Trophoblast cell (in vitro differentiated cells and primary cell): ENCODE results near the gene CWF19L1.
"Not testable (repeated sequence)": the region's sequence is repeated elsewhere in the genome, so short reads cannot be mapped to it uniquely, and the experiment has no call there.

Experiments
- DNase-seq, 2 donors: peaks; one replicate each; pipeline ENCODE4 v3.0.0-alpha.2; 2016
- H2AFZ ChIP-seq: 2 replicates; pipeline ENCODE4 v1.6.1; 2013; ENCODE audit warnings: low read length, moderate library complexity, mild to moderate bottlenecking; ENCODE audit not compliant: insufficient read depth, poor library complexity
- H2AK5ac ChIP-seq: 2 replicates; pipeline ENCODE4 v1.6.1; 2013; ENCODE audit warnings: mild to moderate bottlenecking, low read length
- H2BK120ac ChIP-seq: 2 replicates; pipeline ENCODE4 v1.6.1; 2013; ENCODE audit warnings: low read length, mild to moderate bottlenecking, moderate library complexity; ENCODE audit not compliant: insufficient read depth, poor library complexity
- H2BK12ac ChIP-seq: 2 replicates; pipeline ENCODE4 v1.6.1; 2013; ENCODE audit warnings: mild to moderate bottlenecking, low read length, moderate library complexity
- H2BK5ac ChIP-seq: 2 replicates; pipeline ENCODE4 v1.6.1; 2013; ENCODE audit warnings: low read length, low read depth, moderate library complexity, mild to moderate bottlenecking; ENCODE audit not compliant: poor library complexity
- H3K14ac ChIP-seq: 2 replicates; pipeline ENCODE4 v1.6.1; 2013; ENCODE audit warnings: mild to moderate bottlenecking, low read length
- H3K18ac ChIP-seq: 2 replicates; pipeline ENCODE4 v1.6.1; 2013; ENCODE audit warnings: mild to moderate bottlenecking, low read length
- H3K23ac ChIP-seq: 2 replicates; pipeline ENCODE4 v1.6.1; 2013; ENCODE audit warnings: low read length
- H3K27ac ChIP-seq: 2 replicates; pipeline ENCODE4 v1.5.1; 2013; ENCODE audit warnings: low read depth, mild to moderate bottlenecking, inconsistent platforms, low read length, moderate library complexity
- H3K27me3 ChIP-seq: 2 replicates; pipeline ENCODE4 v1.6.1; 2013; ENCODE audit warnings: inconsistent platforms, mild to moderate bottlenecking, low read length, moderate library complexity; ENCODE audit not compliant: insufficient read depth
- H3K36me3 ChIP-seq, 2 experiments: 1 replicate in 1 of 2; 2 replicates in 1 of 2; pipeline ENCODE4 v1.6.1; 2013; ENCODE audit warnings: low read length in 2 of 2, mild to moderate bottlenecking in 2 of 2, moderate library complexity in 1 of 2; ENCODE audit not compliant: insufficient read depth in 2 of 2, control insufficient read depth in 1 of 2
- H3K4ac ChIP-seq: 2 replicates; pipeline ENCODE4 v1.6.1; 2013; ENCODE audit warnings: low read depth, mild to moderate bottlenecking, low read length, moderate library complexity
- H3K4me1 ChIP-seq, 2 experiments: 1 replicate in 1 of 2; 2 replicates in 1 of 2; pipeline ENCODE4 v1.6.1; 2013; ENCODE audit warnings: low read length in 2 of 2, mild to moderate bottlenecking in 2 of 2, moderate library complexity in 1 of 2; ENCODE audit not compliant: insufficient read depth in 2 of 2, control insufficient read depth in 1 of 2
- H3K4me2 ChIP-seq: 2 replicates; pipeline ENCODE4 v1.6.1; 2013; ENCODE audit warnings: inconsistent platforms, mild to moderate bottlenecking, low read length, moderate library complexity
- H3K4me3 ChIP-seq: 2 replicates; pipeline ENCODE4 v1.5.1; 2013; ENCODE audit warnings: mild to moderate bottlenecking, low read depth, low read length, inconsistent platforms
- H3K79me1 ChIP-seq: one replicate; pipeline ENCODE4 v1.6.1; 2013; ENCODE audit warnings: low read length
- H3K79me2 ChIP-seq: 2 replicates; pipeline ENCODE4 v1.6.1; 2013; ENCODE audit warnings: low read length, mild to moderate bottlenecking; ENCODE audit not compliant: control insufficient read depth, insufficient read depth, poor library complexity
- H3K9ac ChIP-seq: 2 replicates; pipeline ENCODE4 v1.6.1; 2013; ENCODE audit warnings: mild to moderate bottlenecking, low read length
- H3K9me3 ChIP-seq: 2 replicates; pipeline ENCODE4 v1.6.1; 2013; ENCODE audit warnings: low read depth, mild to moderate bottlenecking, control low read depth, inconsistent platforms, low read length; ENCODE audit not compliant: insufficient read depth
- H4K12ac ChIP-seq: 2 replicates; pipeline ENCODE4 v1.6.1; 2013; ENCODE audit warnings: low read depth, mild to moderate bottlenecking, low read length, moderate library complexity
- H4K8ac ChIP-seq: 2 replicates; pipeline ENCODE4 v1.6.1; 2013; ENCODE audit warnings: low read depth, mild to moderate bottlenecking, low read length, moderate library complexity
- H4K91ac ChIP-seq: one replicate; pipeline ENCODE4 v1.6.1; 2013; ENCODE audit warnings: low read depth, mild to moderate bottlenecking, low read length, moderate library complexity
- WGBS: extraction: QIAGEN DNeasy Blood & Tissue Kit; methylation state at CpG from one replicate; pipeline ENCODE4 v1.1.7; 2013; ENCODE audit warnings: missing lambda C conversion rate; ENCODE audit not compliant: insufficient read length, insufficient coverage; ENCODE audit errors: extremely low coverage; 5-methylcytosine and 5-hydroxymethylcytosine counted together

CWF19L1 gene

GRCh38 chr10:100297242-100297641 lies 29.8 kb upstream of the CWF19L1 start:
- no peak overlapping the region for H2AK5ac ChIP-seq
- no peaks in the 10 kb centered on the region for H3K79me2 ChIP-seq
- no peak overlapping the region for H3K18ac ChIP-seq
- no peak overlapping the region for H2BK12ac ChIP-seq
- H3K36me3 ChIP-seq: no peaks in the 10 kb centered on the region
- no peak overlapping the region for H3K9ac ChIP-seq
- H3K4me3 ChIP-seq: no peak overlapping the region
- no peak overlapping the region for H4K8ac ChIP-seq
- no peak overlapping the region for H2BK5ac ChIP-seq
- H3K27me3 ChIP-seq: no peaks in the 10 kb centered on the region
- H3K27ac ChIP-seq: no peak overlapping the region
- peaks cover 0 to 2% of the 10 kb centered on the region in 2 experiments for H3K4me1 ChIP-seq
- H3K9me3 ChIP-seq: peaks cover 2% of the 10 kb centered on the region
- H3K4me2 ChIP-seq: no peak overlapping the region
- no peak for DNase-seq
- no peaks in the 10 kb centered on the region for H3K79me1 ChIP-seq
- no peak overlapping the region for H4K12ac ChIP-seq
- H3K14ac ChIP-seq: no peak overlapping the region
- no peak overlapping the region for H3K4ac ChIP-seq
- no peak overlapping the region for H2AFZ ChIP-seq
- WGBS: no CpG with 5 or more reads among the region's 9 CpGs
- H2BK120ac ChIP-seq: no peak overlapping the region
- H4K91ac ChIP-seq: no peak overlapping the region
- H3K23ac ChIP-seq: no peak overlapping the region

DNA sequence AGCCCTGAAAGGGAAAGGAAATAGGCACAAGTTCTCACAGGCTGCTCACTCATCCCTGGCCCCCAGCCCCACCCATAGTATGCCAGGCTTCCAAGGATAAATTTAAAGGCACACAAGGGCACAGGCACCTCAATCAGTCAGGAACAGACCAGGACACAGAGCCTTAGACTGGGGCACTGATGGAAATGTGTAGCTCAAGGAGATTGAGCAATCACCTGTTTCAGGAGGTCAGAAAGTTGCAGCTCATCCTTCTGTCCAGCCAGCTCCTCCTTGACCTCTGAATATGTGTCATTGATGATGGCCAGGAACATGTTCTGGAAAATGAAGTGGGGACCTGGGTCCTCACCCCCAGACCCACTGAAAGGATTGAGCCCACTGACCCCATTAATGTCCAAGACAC lies 25.6 kb upstream of the CWF19L1 start:
- Histone ChIP-seq H3K4ac (no peak overlapping the region), H3K4me3 (no peak overlapping the region), H3K4me2 (no peak overlapping the region), H2BK5ac (no peak overlapping the region), H3K4me1 (no peaks in the 10 kb centered on the region), H4K91ac (no peak overlapping the region), H4K12ac (no peak overlapping the region), H3K9me3 (no peaks in the 10 kb centered on the region), H3K36me3 (no peaks in the 10 kb centered on the region), H2BK120ac (no peak overlapping the region), H3K9ac (no peak overlapping the region), H3K79me1 (no peaks in the 10 kb centered on the region), H2AK5ac (no peak overlapping the region), H2AFZ (no peak overlapping the region), H3K27me3 (no peaks in the 10 kb centered on the region), H4K8ac (no peak overlapping the region), H3K14ac (no peak overlapping the region), H3K23ac (no peak overlapping the region), H3K27ac (no peak overlapping the region), H3K18ac (no peak overlapping the region), H2BK12ac (no peak overlapping the region), H3K79me2 (no peaks in the 10 kb centered on the region)
- DNase-seq: no peak

DNA sequence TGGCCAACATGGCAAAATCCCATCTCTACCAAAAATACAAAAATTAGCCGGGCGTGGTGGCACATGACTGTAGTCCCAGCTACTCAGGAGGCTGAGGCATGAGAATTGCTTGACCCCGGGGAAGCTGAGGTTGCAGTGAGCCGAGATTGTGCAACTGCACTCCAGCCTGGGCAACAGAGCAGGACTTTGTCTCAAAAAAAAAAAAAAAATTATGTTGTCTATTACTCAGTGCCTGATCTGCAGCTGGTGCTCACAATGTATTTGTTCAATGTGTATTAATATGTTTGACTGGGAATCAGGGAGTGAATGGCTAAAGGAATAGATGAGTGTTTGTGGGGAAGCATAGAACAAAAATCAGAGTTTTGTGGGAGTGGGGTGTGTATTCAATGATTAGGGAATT lies 24.9 kb upstream of the CWF19L1 start:
- H3K9ac ChIP-seq, H3K14ac ChIP-seq, H3K4me3 ChIP-seq, H2BK12ac ChIP-seq, H3K36me3 ChIP-seq, H3K4ac ChIP-seq, H3K4me2 ChIP-seq, H3K23ac ChIP-seq, H4K12ac ChIP-seq, H3K27ac ChIP-seq, H4K91ac ChIP-seq, H4K8ac ChIP-seq, DNase-seq, H3K79me2 ChIP-seq, H3K9me3 ChIP-seq, H2AFZ ChIP-seq, H2BK5ac ChIP-seq, H3K4me1 ChIP-seq, H2BK120ac ChIP-seq, H3K18ac ChIP-seq, H3K27me3 ChIP-seq, H2AK5ac ChIP-seq, H3K79me1 ChIP-seq: not testable (repeated sequence)
- WGBS: no CpG with 5 or more reads among the region's 4 CpGs

DNA sequence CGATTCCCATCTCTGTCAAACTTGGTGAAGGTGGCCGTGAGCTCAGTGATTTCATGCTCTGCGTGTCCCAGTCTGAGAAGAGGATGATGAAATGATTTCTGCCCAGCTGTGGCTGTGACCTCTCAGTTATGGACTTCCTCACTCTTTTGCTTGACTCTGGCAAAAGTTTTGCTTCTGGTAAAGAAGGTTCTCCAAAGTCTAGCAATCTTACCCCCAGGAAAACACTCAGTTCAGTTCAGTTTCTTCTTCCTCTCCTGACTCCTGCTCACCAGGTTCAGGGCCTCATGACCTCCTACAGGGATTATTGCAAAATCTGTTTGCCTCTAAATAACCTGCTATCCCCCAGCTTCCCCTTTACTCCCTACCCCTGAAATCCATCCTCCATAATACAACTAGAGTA lies 23.9 kb upstream of the CWF19L1 start:
- Histone ChIP-seq H4K8ac (no peak overlapping the region), H3K36me3 (no peaks in the 10 kb centered on the region), H3K27ac (no peak overlapping the region), H3K4me3 (no peak overlapping the region), H2BK120ac (no peak overlapping the region), H2AK5ac (no peak overlapping the region), H3K79me1 (peaks cover under 1% of the 10 kb centered on the region), H4K91ac (no peak overlapping the region), H3K9ac (no peak overlapping the region), H3K23ac (no peak overlapping the region), H3K4me2 (no peak overlapping the region), H4K12ac (no peak overlapping the region), H3K27me3 (no peaks in the 10 kb centered on the region), H2AFZ (no peak overlapping the region), H3K14ac (no peak overlapping the region), H3K4ac (no peak overlapping the region), H2BK5ac (no peak overlapping the region), H3K4me1 (peaks cover 0 to 2% of the 10 kb centered on the region in 2 experiments), H3K18ac (no peak overlapping the region), H3K9me3 (no peaks in the 10 kb centered on the region), H3K79me2 (peaks cover under 1% of the 10 kb centered on the region), H2BK12ac (no peak overlapping the region)
- DNase-seq: no peak
- WGBS: no CpG with 5 or more reads among the region's 3 CpGs
